Thymus (tissue), 11 donors: ENCODE measurements around the gene TGFB1I1. TPM values are rescaled to one million over a fixed set of nuclear protein-coding genes. Genes with fewer than 3 reads are reported as not detected.
A peak's percentile ranks its signal among the peaks of the same experiment; 100 is the strongest.
"Not testable (repeated sequence)": the region's sequence is repeated elsewhere in the genome, so short reads cannot be mapped to it uniquely, and the experiment has no call there.

Experiments used
- DNase-seq, 9 donors: peaks; one replicate each; pipeline ENCODE4 v3.0.0-alpha.2; 2013; ENCODE audit warnings: low spot score in 9 of 9, low read depth in 6 of 9, missing footprints in 1 of 9
- H3K27ac ChIP-seq, 2 donors: one replicate each; pipeline ENCODE4 v1.5.1; 2013; ENCODE audit warnings: control low read depth in 1 of 2, low read depth in 1 of 2, low read length in 1 of 2, mild to moderate bottlenecking in 1 of 2, moderate library complexity in 1 of 2
- H3K27me3 ChIP-seq, 2 donors: one replicate each; pipeline ENCODE4 v1.5.1; 2013; ENCODE audit warnings: low read length in 1 of 2; ENCODE audit not compliant: control insufficient read depth in 2 of 2, insufficient read depth in 1 of 2
- H3K36me3 ChIP-seq, 2 donors: one replicate each; pipeline ENCODE4 v1.5.1; 2013; ENCODE audit warnings: low read length in 1 of 2, mild to moderate bottlenecking in 1 of 2, moderate library complexity in 1 of 2; ENCODE audit not compliant: control insufficient read depth in 2 of 2, insufficient read depth in 2 of 2
- H3K4me1 ChIP-seq, 2 donors: one replicate each; pipeline ENCODE4 v1.5.1; 2013; ENCODE audit warnings: low read length in 2 of 2; ENCODE audit not compliant: control insufficient read depth in 2 of 2, insufficient read depth in 2 of 2
- H3K4me3 ChIP-seq, 2 donors: one replicate each; pipeline ENCODE4 v1.5.1; 2013; ENCODE audit warnings: low read length in 2 of 2, control low read depth in 1 of 2, mild to moderate bottlenecking in 1 of 2
- H3K9me3 ChIP-seq, 2 donors: one replicate each; pipeline ENCODE4 v1.5.1; 2013; ENCODE audit warnings: low read length in 1 of 2, mild to moderate bottlenecking in 1 of 2; ENCODE audit not compliant: control insufficient read depth in 2 of 2, insufficient read depth in 1 of 2
- WGBS: extraction: QIAGEN DNeasy Blood & Tissue Kit; methylation state at CpG from one replicate; pipeline ENCODE4 v1.1.7; 2013; 5-methylcytosine and 5-hydroxymethylcytosine counted together
- polyA plus RNA-seq: library from polyadenylated mRNA; stranded (reverse); fragments of 200-250 nt; gene quantifications from one replicate; pipeline ENCODE4 v1.2.3, GENCODE V29; 2013
- total RNA-seq: library from RNA; stranded (reverse); fragments of 120-200 nt; gene quantifications from one replicate; pipeline ENCODE4 v1.2.4, GENCODE V29; 2013
- donor health status: healthy.

Gene TGFB1I1
- total and polyA plus RNA-seq, 2 donors = 1.5 to 9.2 TPM

DNA sequence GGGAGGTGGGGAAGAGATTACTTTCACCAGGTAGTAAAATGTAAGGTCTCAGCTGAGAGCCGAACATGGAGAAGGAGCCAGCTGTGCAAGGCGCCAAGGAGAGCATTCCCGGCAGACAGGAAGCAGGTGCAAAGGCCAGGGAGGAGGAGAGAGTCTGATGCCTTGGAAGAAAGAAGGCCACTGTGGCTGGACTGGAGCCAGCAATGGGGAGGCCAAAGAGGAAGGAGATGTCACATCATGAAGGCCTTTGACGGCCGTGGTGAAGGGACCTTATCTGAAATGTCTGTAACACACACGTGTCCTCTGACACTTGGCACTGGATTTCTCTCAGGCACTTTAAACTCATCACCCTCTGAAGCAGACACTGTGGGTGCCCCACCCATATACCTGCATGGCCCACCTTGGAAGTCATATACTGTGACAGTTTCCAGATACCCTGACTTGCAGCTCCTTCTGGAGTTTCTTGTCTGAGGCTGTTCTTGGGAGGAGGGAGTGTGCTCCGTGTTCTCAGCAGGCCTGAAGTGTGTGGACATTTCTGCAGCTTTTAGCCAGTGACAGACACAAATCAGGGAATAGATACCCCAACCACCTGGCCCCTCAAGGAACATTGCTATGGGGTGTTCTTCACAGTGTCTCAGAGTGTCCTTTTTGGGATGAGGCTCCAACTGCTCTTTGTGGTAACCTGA, 9.0 kb downstream of the TGFB1I1 start:
- H3K4me3 ChIP-seq = no peak overlapping the region
- DNase-seq = no peak
- H3K4me1 ChIP-seq = peaks cover 6 to 17% of the 10 kb centered on the region in 2 donors
- no peaks in the 10 kb centered on the region for H3K36me3 ChIP-seq
- peaks cover 3 to 31% of the 10 kb centered on the region in 2 donors for H3K27me3 ChIP-seq
- 50% methylated on average over 7 of the region's 7 CpGs for WGBS
- no peaks in the 10 kb centered on the region for H3K9me3 ChIP-seq
- no peak overlapping the region for H3K27ac ChIP-seq

DNA sequence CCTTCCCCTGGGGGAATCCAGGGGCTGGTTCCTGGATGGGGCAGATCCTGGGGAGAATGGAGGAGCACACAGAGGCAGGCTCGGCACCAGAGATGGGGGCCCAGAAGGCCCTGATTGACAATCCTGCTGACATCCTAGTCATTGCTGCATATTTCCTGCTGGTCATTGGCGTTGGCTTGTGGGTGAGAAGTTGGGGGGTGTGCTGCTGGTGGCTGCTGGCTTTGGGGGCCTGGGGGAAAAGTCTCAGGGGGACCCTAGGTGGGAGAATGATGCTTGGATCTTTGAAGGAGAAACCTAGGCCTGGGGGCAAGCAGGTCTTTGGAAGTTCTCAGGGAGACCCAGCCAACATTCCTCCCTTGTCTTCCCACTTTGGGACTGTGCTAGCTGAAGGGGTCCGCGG, 11.1 kb downstream of the TGFB1I1 start, which contains the start of gene SLC5A2:
Gene SLC5A2 (plus strand): TSS at position 43 of the 400 bp plus-strand sequence. CDS start 14 bp downstream, at position 57.
- WGBS = 96% methylated on average over 4 of the region's 4 CpGs
- no peaks in the 10 kb centered on the region for H3K36me3 ChIP-seq
- H3K27me3 ChIP-seq = peaks cover 4 to 35% of the 10 kb centered on the region in 2 donors
- DNase-seq = no peak
- no peak within 1 kb of the TSS for H3K27ac ChIP-seq
- H3K4me1 ChIP-seq = peaks cover 10 to 11% of the 10 kb centered on the region in 2 donors
- no peaks in the 10 kb centered on the region for H3K9me3 ChIP-seq
- no peak within 1 kb of the TSS for H3K4me3 ChIP-seq

DNA sequence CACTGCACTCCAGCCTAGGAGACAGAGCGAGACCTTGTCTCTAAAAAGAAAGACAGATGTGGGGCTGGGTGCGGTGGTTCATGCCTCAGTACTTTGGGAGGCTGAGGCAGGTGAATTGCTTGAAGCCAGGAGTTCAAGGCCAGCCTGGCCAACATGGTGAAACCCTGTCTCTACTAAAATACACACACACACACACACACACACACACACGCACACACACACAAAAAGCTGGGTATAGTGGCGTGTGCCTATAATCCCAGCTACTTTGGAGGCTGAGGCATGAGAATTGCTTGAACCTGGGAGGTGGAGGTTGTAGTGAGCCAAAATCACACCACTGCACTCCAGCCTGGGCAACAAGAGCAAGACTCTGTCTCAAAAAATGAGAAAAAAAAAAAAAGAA, 12.1 kb downstream of the TGFB1I1 start:
- WGBS = 96% methylated on average over 4 of the region's 4 CpGs
- not testable (repeated sequence) for DNase-seq, H3K9me3 ChIP-seq, H3K4me3 ChIP-seq, H3K27ac ChIP-seq, H3K36me3 ChIP-seq
- peaks cover 4 to 44% of the 10 kb centered on the region in 2 donors for H3K27me3 ChIP-seq
- peaks cover 10 to 17% of the 10 kb centered on the region in 2 donors for H3K4me1 ChIP-seq

DNA sequence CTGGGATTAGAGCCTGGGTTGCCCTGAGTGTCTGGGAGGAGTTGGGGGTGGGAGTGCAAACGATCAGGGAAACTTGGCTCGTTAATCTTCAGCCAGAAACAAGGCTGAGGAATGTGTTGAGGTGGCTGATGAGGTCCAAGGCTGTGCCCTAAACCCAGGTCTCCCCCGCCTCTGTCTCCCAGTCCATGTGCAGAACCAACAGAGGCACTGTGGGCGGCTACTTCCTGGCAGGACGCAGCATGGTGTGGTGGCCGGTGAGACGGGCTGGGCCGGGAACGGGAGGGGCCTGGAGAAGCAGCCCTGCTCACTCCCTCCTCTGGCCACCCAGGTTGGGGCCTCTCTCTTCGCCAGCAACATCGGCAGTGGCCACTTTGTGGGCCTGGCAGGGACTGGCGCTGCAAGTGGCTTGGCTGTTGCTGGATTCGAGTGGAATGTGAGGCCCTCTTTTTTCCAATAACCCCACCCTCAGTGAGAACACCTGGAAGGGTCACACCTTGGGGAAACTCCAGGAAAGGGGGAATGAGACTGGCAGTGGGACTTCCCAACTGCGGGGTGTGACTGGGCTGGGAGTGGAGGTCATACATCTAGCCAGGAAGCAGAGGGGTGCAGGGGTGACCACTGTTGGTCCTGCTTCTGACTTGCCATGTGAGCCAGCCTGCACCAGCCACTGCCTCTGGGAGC, 12.7 kb downstream of the TGFB1I1 start:
- H3K27me3 ChIP-seq = peaks cover 4 to 44% of the 10 kb centered on the region in 2 donors
- H3K4me3 ChIP-seq = no peak overlapping the region
- DNase-seq = no peak
- WGBS = 90% methylated on average over 14 of the region's 14 CpGs
- no peaks in the 10 kb centered on the region for H3K9me3 ChIP-seq
- peaks cover 10 to 17% of the 10 kb centered on the region in 2 donors for H3K4me1 ChIP-seq
- no peak overlapping the region for H3K27ac ChIP-seq
- no peaks in the 10 kb centered on the region for H3K36me3 ChIP-seq

DNA sequence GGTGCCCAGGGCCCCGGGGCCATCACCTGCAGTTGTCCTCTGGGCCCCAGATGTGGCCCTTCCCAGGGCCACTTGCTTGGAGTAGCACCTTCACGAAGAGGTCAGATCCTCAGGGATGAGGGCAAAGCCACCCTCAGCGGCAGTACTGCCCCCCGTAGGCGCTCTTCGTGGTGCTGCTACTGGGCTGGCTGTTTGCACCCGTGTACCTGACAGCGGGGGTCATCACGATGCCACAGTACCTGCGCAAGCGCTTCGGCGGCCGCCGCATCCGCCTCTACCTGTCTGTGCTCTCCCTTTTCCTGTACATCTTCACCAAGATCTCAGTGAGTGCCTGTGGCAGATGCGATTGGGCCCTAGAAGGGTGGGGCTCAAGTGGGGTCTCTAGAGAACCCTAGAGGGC, 13.6 kb downstream of the TGFB1I1 start:
- H3K36me3 ChIP-seq = peaks cover 0 to 7% of the 10 kb centered on the region in 2 donors
- 98% methylated on average over 17 of the region's 17 CpGs for WGBS
- H3K27me3 ChIP-seq = peaks cover 4 to 44% of the 10 kb centered on the region in 2 donors
- H3K9me3 ChIP-seq = no peaks in the 10 kb centered on the region
- H3K4me3 ChIP-seq = no peak overlapping the region
- peaks cover 10 to 17% of the 10 kb centered on the region in 2 donors for H3K4me1 ChIP-seq
- no peak for DNase-seq
- no peak overlapping the region for H3K27ac ChIP-seq

DNA sequence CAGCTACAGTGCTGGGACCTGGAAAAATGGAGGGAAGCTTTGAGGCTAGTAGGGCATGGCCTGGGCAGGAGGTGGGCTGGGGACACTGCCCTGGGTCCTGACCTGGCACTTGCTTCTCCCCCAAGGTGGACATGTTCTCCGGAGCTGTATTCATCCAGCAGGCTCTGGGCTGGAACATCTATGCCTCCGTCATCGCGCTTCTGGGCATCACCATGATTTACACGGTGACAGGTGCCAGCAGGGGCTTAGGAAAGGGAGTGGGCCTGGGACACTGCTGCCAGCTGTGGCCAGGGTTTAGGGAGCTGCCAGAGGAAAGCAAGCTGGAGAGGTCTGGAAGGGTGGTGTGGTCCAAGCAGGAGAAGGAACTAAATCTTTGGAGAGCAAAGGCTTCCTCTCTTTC, 14.1 kb downstream of the TGFB1I1 start:
- 98% methylated on average over 5 of the region's 5 CpGs for WGBS
- no peak for DNase-seq
- Histone ChIP-seq H3K27ac (no peak overlapping the region), H3K9me3 (no peaks in the 10 kb centered on the region), H3K4me1 (peaks cover 10 to 17% of the 10 kb centered on the region in 2 donors), H3K36me3 (peaks cover 0 to 7% of the 10 kb centered on the region in 2 donors), H3K4me3 (no peak overlapping the region), H3K27me3 (peaks cover 4 to 44% of the 10 kb centered on the region in 2 donors)

DNA sequence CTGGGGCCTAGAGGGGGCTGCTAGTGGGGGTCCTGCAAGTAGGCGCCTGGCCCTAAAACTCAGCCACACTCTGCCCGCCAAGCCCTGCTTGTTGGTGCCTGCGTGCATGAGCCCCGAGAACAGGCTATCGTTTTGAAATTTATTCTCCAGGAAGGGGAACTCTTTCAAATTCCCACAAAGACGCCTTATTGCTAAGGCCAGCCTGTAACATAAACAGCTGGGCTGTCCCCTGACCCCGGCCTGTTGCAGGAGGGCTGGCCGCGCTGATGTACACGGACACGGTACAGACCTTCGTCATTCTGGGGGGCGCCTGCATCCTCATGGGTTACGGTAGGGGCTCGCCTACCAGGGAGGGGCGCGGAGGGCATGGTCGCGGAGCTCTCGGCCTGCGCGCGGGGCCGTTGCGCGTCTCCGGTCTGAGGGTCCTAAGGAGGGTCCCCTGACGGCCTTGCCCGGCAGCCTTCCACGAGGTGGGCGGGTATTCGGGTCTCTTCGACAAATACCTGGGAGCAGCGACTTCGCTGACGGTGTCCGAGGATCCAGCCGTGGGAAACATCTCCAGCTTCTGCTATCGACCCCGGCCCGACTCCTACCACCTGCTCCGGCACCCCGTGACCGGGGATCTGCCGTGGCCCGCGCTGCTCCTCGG, 15.2 kb downstream of the TGFB1I1 start:
- peak in 1 of 9 donors; percentile 13 for DNase-seq
- Histone ChIP-seq H3K9me3 (no peaks in the 10 kb centered on the region), H3K36me3 (peaks cover 3 to 15% of the 10 kb centered on the region in 2 donors), H3K27ac (peak overlapping the region in 1 of 2 donors; percentile 33), H3K27me3 (peaks cover 4 to 44% of the 10 kb centered on the region in 2 donors), H3K4me1 (peaks cover 10 to 17% of the 10 kb centered on the region in 2 donors), H3K4me3 (peak overlapping the region; percentile 43 to 61)
- 5% methylated on average over 48 of the region's 48 CpGs for WGBS

DNA sequence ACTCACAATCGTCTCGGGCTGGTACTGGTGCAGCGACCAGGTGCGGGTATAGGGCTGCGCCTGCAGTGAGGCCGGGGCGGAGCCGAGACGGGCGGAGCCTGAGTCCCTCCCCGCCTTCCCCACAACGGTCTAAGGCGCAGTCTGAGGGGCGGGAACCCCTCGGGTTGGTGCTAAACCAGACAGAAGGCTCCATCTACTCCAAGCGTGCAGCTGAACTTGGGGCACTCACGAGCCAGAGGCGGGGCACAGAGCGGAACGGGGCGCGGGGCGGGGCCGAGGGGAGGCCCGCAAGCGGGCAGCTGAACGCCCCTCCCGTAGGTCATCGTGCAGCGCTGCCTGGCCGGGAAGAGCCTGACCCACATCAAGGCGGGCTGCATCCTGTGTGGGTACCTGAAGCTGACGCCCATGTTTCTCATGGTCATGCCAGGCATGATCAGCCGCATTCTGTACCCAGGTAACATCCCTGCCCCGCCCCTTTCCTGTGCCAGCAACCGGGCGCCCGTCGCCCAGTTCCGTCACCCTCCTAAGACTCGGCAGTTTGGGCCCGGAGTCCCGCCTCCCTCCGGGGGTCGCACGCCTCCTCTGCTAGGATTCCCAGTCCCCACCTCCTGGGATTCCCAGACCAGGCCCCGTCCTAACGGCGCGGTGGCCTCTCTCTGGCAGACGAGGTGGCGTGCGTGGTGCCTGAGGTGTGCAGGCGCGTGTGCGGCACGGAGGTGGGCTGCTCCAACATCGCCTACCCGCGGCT, 15.9 kb downstream of the TGFB1I1 start:
- H3K27me3 ChIP-seq = peaks cover 4 to 44% of the 10 kb centered on the region in 2 donors
- peak overlapping the region; percentile 43 to 61 for H3K4me3 ChIP-seq
- WGBS = 3% methylated on average over 60 of the region's 60 CpGs
- H3K4me1 ChIP-seq = peaks cover 10 to 17% of the 10 kb centered on the region in 2 donors
- DNase-seq = peak in 7 of 9 donors; percentile 38 to 87 (median 67)
- H3K27ac ChIP-seq = peak overlapping the region in 1 of 2 donors; percentile 20
- H3K36me3 ChIP-seq = peaks cover 3 to 22% of the 10 kb centered on the region in 2 donors
- no peaks in the 10 kb centered on the region for H3K9me3 ChIP-seq
